HG03066 (cell line): ENCODE results near the gene BPTF.
"Not testable (repeated sequence)": the region's sequence is repeated elsewhere in the genome, so short reads cannot be mapped to it uniquely, and the experiment has no call there.

Experiments
- ATAC-seq: cut with Tn5 transposase; IDR thresholded peaks from one replicate; pipeline ENCODE4 v1.9.1; 2021; ENCODE audit warnings: low read depth; ENCODE audit not compliant: unreplicated experiment

BPTF gene

GRCh38 chr17:67996301-67997171 lies 171.2 kb downstream of the BPTF start, which contains the start of gene C17orf58:
Gene C17orf58, minus strand, starts transcription at chr17:67996469. Its CDS starts 271 bp downstream, at chr17:67996198.
- ATAC-seq = not testable (repeated sequence)

GRCh38 chr17:67998466-67998865 lies 173.2 kb downstream of the BPTF start:
- no peak for ATAC-seq

- ATAC-seq = no peak
Observed at GRCh38 chr17:67999291-67999911, 174.1 kb downstream of the BPTF start.

GRCh38 chr17:68004201-68004600 lies 178.9 kb downstream of the BPTF start:
- no peak for ATAC-seq

- ATAC-seq = no peak
Observed at GRCh38 chr17:68006797-68007196, 181.5 kb downstream of the BPTF start.

- no peak for ATAC-seq
Observed at GRCh38 chr17:68011199-68011665, 185.9 kb downstream of the BPTF start.

- no peak for ATAC-seq
Observed at GRCh38 chr17:68013385-68013784, 188.1 kb downstream of the BPTF start.

- ATAC-seq = no peak
Observed at GRCh38 chr17:68015081-68015723, 189.9 kb downstream of the BPTF start.

- no peak for ATAC-seq
Observed at GRCh38 chr17:68016838-68017237, 191.5 kb downstream of the BPTF start.

GRCh38 chr17:68018493-68018892 lies 193.2 kb downstream of the BPTF start:
- ATAC-seq = not testable (repeated sequence)

GRCh38 chr17:68019336-68019674 lies 194.0 kb downstream of the BPTF start:
- ATAC-seq = no peak

GRCh38 chr17:68019675-68020408 lies 194.5 kb downstream of the BPTF start:
- ATAC-seq = peak; percentile 92

- ATAC-seq = no peak
Observed at GRCh38 chr17:68020409-68020756, 195.1 kb downstream of the BPTF start.

- not testable (repeated sequence) for ATAC-seq
Observed at GRCh38 chr17:68020791-68021190, 195.5 kb downstream of the BPTF start.

- no peak for ATAC-seq
Observed at GRCh38 chr17:68021963-68022362, 196.7 kb downstream of the BPTF start.

GRCh38 chr17:68022547-68022946 lies 197.2 kb downstream of the BPTF start:
- not testable (repeated sequence) for ATAC-seq

GRCh38 chr17:68029512-68030215 lies 204.4 kb downstream of the BPTF start:
- ATAC-seq = no peak
